GM19240 (cell line): ENCODE measurements around the gene GABRQ.

Source experiments
- DNase-seq: peaks from one replicate; pipeline ENCODE4 v3.0.0; 2011; ENCODE audit warnings: low spot score; ENCODE audit not compliant: insufficient read length

The GABRQ gene

GRCh38 chrX:152637649-152638442 is at the start of gene GABRQ:
Gene GABRQ (plus strand): TSS chrX:152637895. CDS start chrX:152638203, 308 bp downstream.
- no peak for DNase-seq

- no peak for DNase-seq
Measured at GRCh38 chrX:152588206-152588605, 49.5 kb upstream of the GABRQ start.

- DNase-seq = no peak
Measured at GRCh38 chrX:152600853-152601633, 36.7 kb upstream of the GABRQ start.

GRCh38 chrX:152601848-152602616 is 35.7 kb upstream of the GABRQ start:
- no peak for DNase-seq

- no peak for DNase-seq
Measured at GRCh38 chrX:152614791-152615190, 22.9 kb upstream of the GABRQ start.

GRCh38 chrX:152619897-152620296 is 17.8 kb upstream of the GABRQ start:
- no peak for DNase-seq

- DNase-seq = no peak
Measured at GRCh38 chrX:152632445-152633097, 5.1 kb upstream of the GABRQ start.

GRCh38 chrX:152635941-152636340 is 1.8 kb upstream of the GABRQ start:
- DNase-seq = no peak

GRCh38 chrX:152638443-152638904 is 779 bp downstream of the GABRQ start:
- no peak for DNase-seq

- no peak for DNase-seq
Measured at GRCh38 chrX:152639426-152639825, 1.7 kb downstream of the GABRQ start.

GRCh38 chrX:152640034-152640818 is 2.5 kb downstream of the GABRQ start:
- DNase-seq = no peak

- no peak for DNase-seq
Measured at GRCh38 chrX:152641256-152641875, 3.7 kb downstream of the GABRQ start.

- DNase-seq = no peak
Measured at GRCh38 chrX:152641996-152642395, 4.3 kb downstream of the GABRQ start.

GRCh38 chrX:152642931-152643564 is 5.4 kb downstream of the GABRQ start:
- no peak for DNase-seq

- DNase-seq = no peak
Measured at GRCh38 chrX:152646961-152647360, 9.3 kb downstream of the GABRQ start.

GRCh38 chrX:152647978-152648377 is 10.3 kb downstream of the GABRQ start:
- no peak for DNase-seq

GRCh38 chrX:152652060-152652459 is 14.4 kb downstream of the GABRQ start:
- DNase-seq = no peak

- no peak for DNase-seq
Measured at GRCh38 chrX:152652467-152652866, 14.8 kb downstream of the GABRQ start.

- no peak for DNase-seq
Measured at GRCh38 chrX:152656087-152656486, 18.4 kb downstream of the GABRQ start.
